Lung microvascular endothelial cell (primary cell): ENCODE data around the gene PALM3. TPM values are rescaled to one million over a fixed set of nuclear protein-coding genes. Genes with fewer than 3 reads are reported as not detected.
"Not testable (repeated sequence)": the region's sequence is repeated elsewhere in the genome, so short reads cannot be mapped to it uniquely, and the experiment has no call there.

Experiments
- DNase-seq, 2 donors: peaks; one replicate each; pipeline versions ENCODE4 v3.0.0 to v3.0.0-alpha.2; 2010; ENCODE audit warnings: low read depth in 2 of 2
- total RNA-seq: library from RNA; depleted of rRNA; stranded (reverse); fragments of >200 nt; gene quantifications from 2 replicates; pipeline ENCODE4 v1.2.1, GENCODE V29; 2014

Gene PALM3
- total RNA-seq, 1 donor from 2014 or later = not detected

DNA sequence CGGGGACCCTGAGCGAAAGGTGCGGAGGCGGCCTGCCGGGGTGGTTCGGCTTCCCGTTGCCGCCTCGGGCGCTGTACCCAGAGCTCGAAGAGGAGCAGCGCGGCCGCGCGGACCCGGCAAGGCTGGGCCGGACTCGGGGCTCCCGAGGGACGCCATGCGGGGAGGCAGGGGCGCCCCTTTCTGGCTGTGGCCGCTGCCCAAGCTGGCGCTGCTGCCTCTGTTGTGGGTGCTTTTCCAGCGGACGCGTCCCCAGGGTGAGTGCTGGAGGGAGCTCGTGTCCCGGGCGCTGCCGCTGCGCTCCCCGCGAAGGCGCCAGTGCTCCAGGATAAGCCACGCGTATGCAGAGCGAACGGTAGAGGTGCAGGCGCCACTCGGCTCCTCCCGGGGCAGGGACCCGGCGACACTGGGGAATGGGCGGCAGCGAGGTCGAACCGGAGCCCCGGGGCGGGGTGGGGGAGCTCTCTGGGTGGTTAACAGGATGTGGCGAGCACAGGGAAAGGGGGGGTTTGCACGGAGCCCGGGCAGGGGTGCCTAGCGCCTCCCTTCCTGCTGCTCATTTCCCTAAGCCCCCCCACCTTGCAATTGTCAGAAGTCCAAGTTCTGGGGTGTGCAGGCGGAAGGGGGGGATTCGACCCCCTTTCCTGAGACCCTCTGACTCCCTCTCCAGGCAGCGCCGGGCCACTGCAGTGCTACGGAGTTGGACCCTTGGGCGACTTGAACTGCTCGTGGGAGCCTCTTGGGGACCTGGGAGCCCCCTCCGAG, 30.0 kb downstream of the PALM3 start, which contains the start of gene IL27RA:
Gene IL27RA, plus strand, starts transcription at position 44 of the 762 bp plus-strand sequence. Its CDS starts 111 bp downstream, at position 155.
- DNase-seq = peak; percentile 40 to 49

DNA sequence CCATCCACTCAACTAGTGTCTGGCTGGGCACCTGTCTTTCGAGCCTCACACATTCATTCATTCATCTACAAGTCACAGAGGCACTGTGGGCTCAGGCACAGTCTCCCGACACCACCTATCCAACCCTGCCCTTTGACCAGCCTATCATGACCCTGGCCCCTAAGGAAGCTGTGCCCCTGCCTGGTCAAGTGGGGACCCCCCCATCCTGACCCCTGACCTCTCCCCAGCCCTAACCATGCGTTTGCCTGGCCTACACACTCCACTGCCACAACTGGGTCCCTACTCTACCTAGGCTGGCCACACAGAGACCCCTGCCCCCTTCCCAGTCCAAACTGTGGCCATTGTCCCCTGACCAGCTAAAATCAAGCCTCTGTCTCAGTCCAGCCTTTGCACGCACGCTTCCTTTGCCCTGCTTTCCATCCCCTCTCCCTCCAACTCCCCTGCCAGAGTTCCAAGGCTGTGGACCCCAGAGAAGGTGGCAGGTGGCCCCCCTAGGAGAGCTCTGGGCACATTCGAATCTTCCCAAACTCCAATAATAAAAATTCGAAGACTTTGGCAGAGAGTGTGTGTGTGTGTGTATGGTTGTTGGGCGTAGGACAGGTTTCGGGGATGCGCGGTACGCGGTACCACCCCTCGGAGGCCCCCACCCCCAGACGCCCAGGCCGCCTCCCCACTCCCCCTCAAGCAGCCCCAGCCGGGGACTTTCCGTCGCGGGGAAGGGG, 30.7 kb downstream of the PALM3 start:
- no peak for DNase-seq

GRCh38 chr19:14028901-14029300, 33.0 kb downstream of the PALM3 start:
- DNase-seq = no peak

GRCh38 chr19:14027856-14028450, 33.9 kb downstream of the PALM3 start, which contains the start of gene RLN3:
Gene RLN3 (plus strand): TSS chr19:14028148. CDS start chr19:14028205, 57 bp downstream.
- no peak for DNase-seq

- not testable (repeated sequence) for DNase-seq
Observed at GRCh38 chr19:14026652-14027192, 35.2 kb downstream of the PALM3 start.

- peak; percentile 72 to 91 for DNase-seq
Observed at GRCh38 chr19:14023404-14024235, 38.3 kb downstream of the PALM3 start.

DNA sequence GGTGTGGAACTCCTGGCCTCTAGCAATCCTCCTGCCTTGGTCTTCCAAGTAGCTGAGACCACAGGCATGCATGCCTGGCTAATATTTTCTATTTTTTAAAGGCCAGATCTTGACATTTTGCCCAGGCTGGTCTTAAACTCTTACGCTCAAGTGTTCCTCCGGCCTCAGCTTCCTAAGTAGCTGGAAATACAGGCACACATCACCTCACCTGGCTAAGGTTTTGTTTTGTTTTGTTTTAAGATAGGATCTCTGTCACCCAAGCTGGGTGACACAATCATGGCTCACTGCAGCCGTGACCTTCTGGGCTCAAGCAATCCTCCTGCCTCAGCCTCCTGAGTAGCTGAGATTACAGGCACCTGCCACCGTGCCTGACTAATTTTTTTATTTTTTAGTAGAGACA, 39.4 kb downstream of the PALM3 start:
- DNase-seq = no peak

DNA sequence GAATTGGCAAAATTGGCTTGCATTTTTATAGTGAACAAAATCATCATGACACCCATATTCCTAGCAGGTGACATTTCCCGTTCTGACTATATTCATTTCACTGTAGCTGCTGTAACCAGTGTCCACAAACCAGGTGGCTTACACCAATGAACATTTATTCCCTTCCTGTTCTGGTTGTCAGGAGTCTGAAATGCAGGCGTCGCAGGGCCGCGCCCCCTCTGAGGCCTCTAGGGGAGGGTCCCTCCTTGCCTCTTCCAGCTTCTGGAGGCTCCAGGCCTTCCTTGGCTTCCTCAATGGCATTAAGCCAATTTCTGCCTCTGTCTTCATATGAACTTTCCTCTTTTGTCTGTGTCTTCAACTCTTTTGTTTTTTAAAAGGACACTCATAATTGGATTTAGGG, 40.4 kb downstream of the PALM3 start:
- no peak for DNase-seq

- not testable (repeated sequence) for DNase-seq
Observed at GRCh38 chr19:14019739-14020138, 42.1 kb downstream of the PALM3 start.

DNA sequence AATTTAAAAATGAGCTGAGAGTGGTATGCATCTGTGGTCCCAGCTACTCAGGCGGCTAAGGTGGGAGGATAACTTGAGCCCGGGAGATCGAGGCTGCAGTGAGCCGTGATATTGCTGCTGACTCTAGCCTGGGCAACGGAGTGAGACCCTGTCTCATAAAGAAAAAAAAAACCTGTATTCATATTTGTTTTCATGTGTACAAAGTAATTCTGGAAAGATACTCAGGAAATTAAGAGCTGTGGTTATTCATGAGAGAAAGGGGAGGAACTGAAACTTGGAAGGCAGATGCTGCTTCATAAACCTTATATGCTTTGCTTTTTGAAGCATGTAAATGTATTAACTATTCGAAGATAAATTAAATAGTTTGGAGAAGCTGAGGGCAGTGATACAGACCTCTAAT, 42.8 kb downstream of the PALM3 start:
- no peak for DNase-seq

DNA sequence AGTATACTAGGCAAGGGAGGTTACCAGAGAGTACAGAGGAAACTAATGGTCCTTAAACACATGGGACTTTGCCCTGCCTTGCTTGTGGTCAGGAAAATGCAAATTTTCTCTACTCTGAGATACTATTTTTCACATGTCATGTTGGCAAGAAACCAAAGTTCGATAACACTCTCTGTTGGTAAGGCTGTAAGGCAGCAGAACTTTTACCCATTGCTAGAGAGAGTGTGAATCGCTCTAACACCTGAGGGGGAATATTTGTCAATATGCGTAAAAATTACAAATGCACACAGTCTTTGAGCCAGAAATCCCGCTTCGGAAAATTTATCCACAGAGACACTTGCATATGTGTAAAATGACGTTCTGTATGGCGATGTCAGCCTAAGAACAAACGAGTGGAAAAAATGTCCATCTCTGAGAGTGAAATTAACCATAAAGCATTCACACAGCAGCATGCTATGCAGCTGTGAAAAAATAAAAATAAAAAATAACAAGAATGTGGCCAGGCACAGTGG, 46.3 kb downstream of the PALM3 start:
- no peak for DNase-seq

GRCh38 chr19:14012378-14012915, 49.4 kb downstream of the PALM3 start:
- no peak for DNase-seq

- DNase-seq = no peak
Observed at GRCh38 chr19:14006766-14007562, 54.9 kb downstream of the PALM3 start.

- DNase-seq = peak; percentile 100
Observed at GRCh38 chr19:14006085-14006765, 55.7 kb downstream of the PALM3 start, which contains the start of gene RFX1. Gene RFX1 (minus strand): TSS chr19:14006320. CDS start chr19:13993843, 12,477 bp downstream.

GRCh38 chr19:14005349-14006084, 56.4 kb downstream of the PALM3 start:
- DNase-seq = peak; percentile 92 to 96

GRCh38 chr19:14004619-14005348, 57.1 kb downstream of the PALM3 start:
- DNase-seq = peak; percentile 44 to 78
